Trophoblast cell (in vitro differentiated cells and primary cell): ENCODE measurements around the gene PLXDC2.

Source experiments
- DNase-seq, 2 donors: peaks; one replicate each; pipeline ENCODE4 v3.0.0-alpha.2; 2016
- H2AFZ ChIP-seq: 2 replicates; pipeline ENCODE4 v1.6.1; 2013; ENCODE audit warnings: low read length, moderate library complexity, mild to moderate bottlenecking; ENCODE audit not compliant: insufficient read depth, poor library complexity
- H2AK5ac ChIP-seq: 2 replicates; pipeline ENCODE4 v1.6.1; 2013; ENCODE audit warnings: mild to moderate bottlenecking, low read length
- H2BK120ac ChIP-seq: 2 replicates; pipeline ENCODE4 v1.6.1; 2013; ENCODE audit warnings: low read length, mild to moderate bottlenecking, moderate library complexity; ENCODE audit not compliant: insufficient read depth, poor library complexity
- H2BK12ac ChIP-seq: 2 replicates; pipeline ENCODE4 v1.6.1; 2013; ENCODE audit warnings: mild to moderate bottlenecking, low read length, moderate library complexity
- H2BK5ac ChIP-seq: 2 replicates; pipeline ENCODE4 v1.6.1; 2013; ENCODE audit warnings: low read length, low read depth, moderate library complexity, mild to moderate bottlenecking; ENCODE audit not compliant: poor library complexity
- H3K14ac ChIP-seq: 2 replicates; pipeline ENCODE4 v1.6.1; 2013; ENCODE audit warnings: mild to moderate bottlenecking, low read length
- H3K18ac ChIP-seq: 2 replicates; pipeline ENCODE4 v1.6.1; 2013; ENCODE audit warnings: mild to moderate bottlenecking, low read length
- H3K23ac ChIP-seq: 2 replicates; pipeline ENCODE4 v1.6.1; 2013; ENCODE audit warnings: low read length
- H3K27ac ChIP-seq: 2 replicates; pipeline ENCODE4 v1.5.1; 2013; ENCODE audit warnings: low read depth, mild to moderate bottlenecking, inconsistent platforms, low read length, moderate library complexity
- H3K27me3 ChIP-seq: 2 replicates; pipeline ENCODE4 v1.6.1; 2013; ENCODE audit warnings: inconsistent platforms, mild to moderate bottlenecking, low read length, moderate library complexity; ENCODE audit not compliant: insufficient read depth
- H3K36me3 ChIP-seq, 2 experiments: 1 replicate in 1 of 2; 2 replicates in 1 of 2; pipeline ENCODE4 v1.6.1; 2013; ENCODE audit warnings: low read length in 2 of 2, mild to moderate bottlenecking in 2 of 2, moderate library complexity in 1 of 2; ENCODE audit not compliant: insufficient read depth in 2 of 2, control insufficient read depth in 1 of 2
- H3K4ac ChIP-seq: 2 replicates; pipeline ENCODE4 v1.6.1; 2013; ENCODE audit warnings: low read depth, mild to moderate bottlenecking, low read length, moderate library complexity
- H3K4me1 ChIP-seq, 2 experiments: 1 replicate in 1 of 2; 2 replicates in 1 of 2; pipeline ENCODE4 v1.6.1; 2013; ENCODE audit warnings: low read length in 2 of 2, mild to moderate bottlenecking in 2 of 2, moderate library complexity in 1 of 2; ENCODE audit not compliant: insufficient read depth in 2 of 2, control insufficient read depth in 1 of 2
- H3K4me2 ChIP-seq: 2 replicates; pipeline ENCODE4 v1.6.1; 2013; ENCODE audit warnings: inconsistent platforms, mild to moderate bottlenecking, low read length, moderate library complexity
- H3K4me3 ChIP-seq: 2 replicates; pipeline ENCODE4 v1.5.1; 2013; ENCODE audit warnings: mild to moderate bottlenecking, low read depth, low read length, inconsistent platforms
- H3K79me1 ChIP-seq: one replicate; pipeline ENCODE4 v1.6.1; 2013; ENCODE audit warnings: low read length
- H3K79me2 ChIP-seq: 2 replicates; pipeline ENCODE4 v1.6.1; 2013; ENCODE audit warnings: low read length, mild to moderate bottlenecking; ENCODE audit not compliant: control insufficient read depth, insufficient read depth, poor library complexity
- H3K9ac ChIP-seq: 2 replicates; pipeline ENCODE4 v1.6.1; 2013; ENCODE audit warnings: mild to moderate bottlenecking, low read length
- H3K9me3 ChIP-seq: 2 replicates; pipeline ENCODE4 v1.6.1; 2013; ENCODE audit warnings: low read depth, mild to moderate bottlenecking, control low read depth, inconsistent platforms, low read length; ENCODE audit not compliant: insufficient read depth
- H4K12ac ChIP-seq: 2 replicates; pipeline ENCODE4 v1.6.1; 2013; ENCODE audit warnings: low read depth, mild to moderate bottlenecking, low read length, moderate library complexity
- H4K8ac ChIP-seq: 2 replicates; pipeline ENCODE4 v1.6.1; 2013; ENCODE audit warnings: low read depth, mild to moderate bottlenecking, low read length, moderate library complexity
- H4K91ac ChIP-seq: one replicate; pipeline ENCODE4 v1.6.1; 2013; ENCODE audit warnings: low read depth, mild to moderate bottlenecking, low read length, moderate library complexity
- WGBS: extraction: QIAGEN DNeasy Blood & Tissue Kit; methylation state at CpG from one replicate; pipeline ENCODE4 v1.1.7; 2013; ENCODE audit warnings: missing lambda C conversion rate; ENCODE audit not compliant: insufficient read length, insufficient coverage; ENCODE audit errors: extremely low coverage; 5-methylcytosine and 5-hydroxymethylcytosine counted together

Gene PLXDC2

DNA sequence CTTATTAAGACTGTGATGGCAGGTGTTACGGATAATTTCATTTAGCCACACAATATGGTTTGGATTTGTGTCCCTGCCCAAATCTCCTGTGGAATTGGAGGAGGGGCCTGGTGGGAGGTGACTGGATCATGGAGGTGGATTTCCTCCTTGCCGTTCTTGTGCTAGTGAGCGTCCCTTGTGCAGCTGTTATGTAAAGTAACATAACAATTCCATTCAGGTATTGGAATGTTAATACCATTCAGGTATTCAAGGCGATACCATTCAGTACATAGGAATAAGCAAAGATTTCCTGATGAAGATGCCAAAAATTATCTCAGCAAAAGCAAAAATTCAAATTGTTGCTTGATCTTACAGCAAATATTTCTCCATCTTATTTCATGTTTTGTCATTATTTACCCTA lies 32.5 kb upstream of the PLXDC2 start:
- no peak overlapping the region for H2AK5ac ChIP-seq
- no peak overlapping the region for H3K4me2 ChIP-seq
- DNase-seq = peak; percentile 9 to 51
- no peak overlapping the region for H3K23ac ChIP-seq
- no peak overlapping the region for H4K8ac ChIP-seq
- no peak overlapping the region for H2BK12ac ChIP-seq
- H3K18ac ChIP-seq = no peak overlapping the region
- H4K91ac ChIP-seq = no peak overlapping the region
- no peaks in the 10 kb centered on the region for H3K36me3 ChIP-seq
- no peak overlapping the region for H2BK5ac ChIP-seq
- H3K9me3 ChIP-seq = no peaks in the 10 kb centered on the region
- H3K79me2 ChIP-seq = no peaks in the 10 kb centered on the region
- H3K27ac ChIP-seq = no peak overlapping the region
- H3K4me3 ChIP-seq = no peak overlapping the region
- H3K79me1 ChIP-seq = no peaks in the 10 kb centered on the region
- H2AFZ ChIP-seq = no peak overlapping the region
- peaks cover 0 to 2% of the 10 kb centered on the region in 2 experiments for H3K4me1 ChIP-seq
- no peak overlapping the region for H3K14ac ChIP-seq
- WGBS = no CpG with 5 or more reads among the region's 4 CpGs
- no peak overlapping the region for H3K4ac ChIP-seq
- H4K12ac ChIP-seq = no peak overlapping the region
- H2BK120ac ChIP-seq = no peak overlapping the region
- no peaks in the 10 kb centered on the region for H3K27me3 ChIP-seq
- no peak overlapping the region for H3K9ac ChIP-seq

DNA sequence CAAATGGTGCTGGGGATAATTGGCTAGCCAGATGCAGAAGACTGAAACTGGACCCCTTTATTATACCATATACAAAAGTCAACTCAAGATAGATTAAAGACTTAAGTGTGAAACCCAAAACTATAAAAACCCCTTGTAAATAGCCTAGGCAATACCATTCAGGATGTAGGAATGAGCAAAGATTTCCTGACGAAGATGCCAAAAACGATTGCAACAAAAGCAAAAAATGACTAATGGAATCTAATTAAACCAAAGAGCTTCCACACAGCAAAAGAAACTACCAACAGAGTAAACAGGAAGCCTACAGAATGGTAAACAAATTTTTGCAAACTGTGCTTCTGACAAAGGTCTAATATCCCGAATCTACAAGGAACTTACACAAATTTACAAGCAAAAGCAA lies 30.9 kb upstream of the PLXDC2 start:
- no peak overlapping the region for H3K4me2 ChIP-seq
- no peak overlapping the region for H4K12ac ChIP-seq
- no peaks in the 10 kb centered on the region for H3K79me1 ChIP-seq
- H2AFZ ChIP-seq = no peak overlapping the region
- H3K79me2 ChIP-seq = no peaks in the 10 kb centered on the region
- H3K4me1 ChIP-seq = peaks cover 0 to 2% of the 10 kb centered on the region in 2 experiments
- H3K4me3 ChIP-seq = no peak overlapping the region
- no peak overlapping the region for H4K91ac ChIP-seq
- H3K9me3 ChIP-seq = no peaks in the 10 kb centered on the region
- H2BK5ac ChIP-seq = no peak overlapping the region
- no peak overlapping the region for H3K27ac ChIP-seq
- DNase-seq = peak in 1 of 2 donors; percentile 10
- H3K14ac ChIP-seq = no peak overlapping the region
- WGBS = no CpG with 5 or more reads among the region's 3 CpGs
- no peak overlapping the region for H3K23ac ChIP-seq
- H3K9ac ChIP-seq = no peak overlapping the region
- no peaks in the 10 kb centered on the region for H3K27me3 ChIP-seq
- no peak overlapping the region for H4K8ac ChIP-seq
- H3K18ac ChIP-seq = no peak overlapping the region
- H3K4ac ChIP-seq = no peak overlapping the region
- no peak overlapping the region for H2BK120ac ChIP-seq
- H2BK12ac ChIP-seq = no peak overlapping the region
- no peaks in the 10 kb centered on the region for H3K36me3 ChIP-seq
- no peak overlapping the region for H2AK5ac ChIP-seq

- H3K4me2 ChIP-seq = no peak overlapping the region
- H2AK5ac ChIP-seq = no peak overlapping the region
- H3K4me1 ChIP-seq = no peaks in the 10 kb centered on the region
- no peak overlapping the region for H4K8ac ChIP-seq
- no peak overlapping the region for H2BK120ac ChIP-seq
- H4K91ac ChIP-seq = no peak overlapping the region
- H3K27me3 ChIP-seq = no peaks in the 10 kb centered on the region
- no peaks in the 10 kb centered on the region for H3K79me2 ChIP-seq
- no peaks in the 10 kb centered on the region for H3K79me1 ChIP-seq
- H2BK12ac ChIP-seq = no peak overlapping the region
- H3K36me3 ChIP-seq = no peaks in the 10 kb centered on the region
- no peak overlapping the region for H4K12ac ChIP-seq
- no peak overlapping the region for H2BK5ac ChIP-seq
- no peak overlapping the region for H3K9ac ChIP-seq
- H3K4ac ChIP-seq = no peak overlapping the region
- no peak overlapping the region for H3K27ac ChIP-seq
- no peak overlapping the region for H2AFZ ChIP-seq
- no peak overlapping the region for H3K18ac ChIP-seq
- H3K9me3 ChIP-seq = no peaks in the 10 kb centered on the region
- H3K23ac ChIP-seq = no peak overlapping the region
- no CpG with 5 or more reads among the region's 3 CpGs for WGBS
- no peak overlapping the region for H3K14ac ChIP-seq
- no peak overlapping the region for H3K4me3 ChIP-seq
- peak; percentile 45 to 82 for DNase-seq
These were observed 28.1 kb upstream of the PLXDC2 start for GRCh38 chr10:19788075-19788686.

DNA sequence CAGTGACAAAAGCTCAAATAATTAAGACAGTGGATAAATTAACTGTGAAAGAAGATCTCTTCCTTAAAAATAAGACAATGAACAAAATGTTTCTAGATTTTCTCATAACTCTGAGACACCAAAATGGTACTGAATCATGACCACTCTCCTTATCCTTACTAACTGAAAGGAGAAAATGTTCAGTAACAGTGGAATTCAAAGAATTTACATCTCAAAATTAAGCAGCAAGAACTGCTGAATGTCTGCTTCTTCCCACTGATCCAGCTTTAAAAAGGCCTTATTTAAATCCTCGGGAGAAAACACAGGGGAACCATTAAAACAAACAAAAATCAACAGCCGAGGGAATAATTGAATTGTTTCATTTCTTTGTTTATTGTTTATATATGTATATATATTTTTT lies 27.3 kb upstream of the PLXDC2 start:
- no peak overlapping the region for H3K4me2 ChIP-seq
- H3K9me3 ChIP-seq = no peaks in the 10 kb centered on the region
- no peak overlapping the region for H3K9ac ChIP-seq
- H3K27ac ChIP-seq = no peak overlapping the region
- H3K4me1 ChIP-seq = no peaks in the 10 kb centered on the region
- no peak overlapping the region for H4K8ac ChIP-seq
- no peak overlapping the region for H3K18ac ChIP-seq
- H2BK12ac ChIP-seq = no peak overlapping the region
- no peaks in the 10 kb centered on the region for H3K36me3 ChIP-seq
- H3K79me1 ChIP-seq = no peaks in the 10 kb centered on the region
- H2AK5ac ChIP-seq = no peak overlapping the region
- H3K79me2 ChIP-seq = no peaks in the 10 kb centered on the region
- no CpG with 5 or more reads among the region's 2 CpGs for WGBS
- H2BK120ac ChIP-seq = no peak overlapping the region
- H4K91ac ChIP-seq = no peak overlapping the region
- H2AFZ ChIP-seq = no peak overlapping the region
- H3K23ac ChIP-seq = no peak overlapping the region
- H4K12ac ChIP-seq = no peak overlapping the region
- H2BK5ac ChIP-seq = no peak overlapping the region
- no peak overlapping the region for H3K4ac ChIP-seq
- DNase-seq = no peak
- no peak overlapping the region for H3K4me3 ChIP-seq
- no peak overlapping the region for H3K14ac ChIP-seq
- H3K27me3 ChIP-seq = no peaks in the 10 kb centered on the region
